IPS DF 4.7 (cell line): Measurements from ENCODE around the gene RHEX.

ENCODE experiments used
- DNase-seq: peaks from one replicate; pipeline ENCODE4 v3.0.0-alpha.2; 2013; ENCODE audit warnings: low spot score; ENCODE audit errors: extremely low read depth

The RHEX gene

GRCh38 chr1:206089341-206089740 is 36.4 kb downstream of the RHEX start:
- no peak for DNase-seq

DNA sequence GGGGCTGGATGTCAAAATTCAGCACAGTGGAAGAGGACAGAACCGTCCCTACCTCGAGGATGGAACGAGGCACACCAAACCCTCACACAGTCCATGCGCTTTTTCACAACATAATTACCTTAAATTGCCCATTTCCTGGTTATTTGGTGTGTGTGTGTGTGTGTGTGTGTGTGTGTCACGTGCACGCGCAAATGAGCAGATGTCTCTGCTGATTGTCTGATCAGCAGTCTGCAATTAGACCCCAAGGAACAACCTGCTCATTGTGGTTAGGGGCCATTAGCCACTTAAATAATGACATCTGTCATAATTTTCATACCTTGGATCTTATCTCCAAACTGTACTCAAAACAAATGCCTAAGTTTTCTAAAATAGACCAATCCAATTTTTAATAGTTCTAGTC is 41.1 kb downstream of the RHEX start:
- no peak for DNase-seq

GRCh38 chr1:206097381-206097780 is 44.4 kb downstream of the RHEX start:
- no peak for DNase-seq

GRCh38 chr1:206098242-206098919 is 45.4 kb downstream of the RHEX start:
- no peak for DNase-seq

DNA sequence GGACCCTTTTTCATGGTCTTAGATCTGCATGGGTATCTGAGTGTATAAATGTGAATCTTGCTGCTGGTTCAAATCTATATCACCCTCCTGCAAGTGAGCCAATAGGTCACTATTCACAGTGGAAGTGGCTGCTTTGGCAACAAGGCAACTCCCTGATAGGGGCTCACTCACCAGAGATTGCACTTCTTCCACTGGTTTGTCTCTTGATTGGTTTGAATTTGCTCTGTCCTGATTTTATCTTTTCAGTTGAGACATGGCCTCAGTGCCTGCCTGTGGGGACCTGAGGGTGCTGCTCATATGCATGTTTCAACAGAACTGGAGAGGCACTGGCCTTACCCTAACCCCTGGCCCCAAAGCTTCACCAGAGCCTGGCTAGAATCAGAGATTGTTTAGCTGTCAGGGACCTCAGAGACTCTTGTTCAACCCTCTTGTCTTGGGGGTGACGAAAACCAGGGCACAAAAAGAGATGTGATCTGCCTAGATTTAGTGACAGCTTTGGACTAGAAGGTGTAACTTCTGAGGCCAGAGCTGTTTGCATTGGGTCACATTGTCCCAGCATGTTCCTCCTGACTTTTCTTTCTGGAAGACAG is 47.3 kb downstream of the RHEX start:
- no peak for DNase-seq

DNA sequence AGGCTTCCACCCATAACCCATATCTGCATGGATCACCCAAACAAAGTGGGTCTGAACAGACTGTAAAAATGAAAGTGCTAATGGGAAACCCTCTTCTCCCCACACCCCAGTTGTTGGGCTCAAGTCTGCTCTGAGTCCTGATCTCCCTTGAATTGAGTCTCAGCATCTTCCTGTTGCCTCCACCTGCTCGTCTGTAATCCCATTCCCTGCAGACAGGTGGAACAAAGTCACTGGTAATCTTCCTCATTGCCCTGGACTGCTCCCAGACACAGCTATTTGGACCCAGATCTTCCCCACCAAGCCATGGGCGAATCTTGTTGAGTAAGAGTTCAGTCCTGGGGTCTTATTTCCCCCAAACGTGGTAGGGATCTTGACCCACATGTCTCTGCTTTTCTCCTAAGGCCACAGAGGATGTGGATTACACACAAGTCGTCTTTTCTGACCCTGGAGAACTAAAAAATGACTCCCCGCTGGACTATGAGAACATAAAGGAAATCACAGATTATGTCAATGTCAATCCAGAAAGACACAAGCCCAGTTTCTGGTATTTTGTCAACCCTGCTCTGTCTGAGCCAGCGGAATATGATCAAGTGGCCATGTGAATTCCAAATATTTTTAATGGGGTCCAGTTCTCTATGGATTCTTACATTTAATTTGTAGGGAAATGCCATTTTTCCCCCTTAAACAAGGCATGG is 48.5 kb downstream of the RHEX start:
- no peak for DNase-seq

DNA sequence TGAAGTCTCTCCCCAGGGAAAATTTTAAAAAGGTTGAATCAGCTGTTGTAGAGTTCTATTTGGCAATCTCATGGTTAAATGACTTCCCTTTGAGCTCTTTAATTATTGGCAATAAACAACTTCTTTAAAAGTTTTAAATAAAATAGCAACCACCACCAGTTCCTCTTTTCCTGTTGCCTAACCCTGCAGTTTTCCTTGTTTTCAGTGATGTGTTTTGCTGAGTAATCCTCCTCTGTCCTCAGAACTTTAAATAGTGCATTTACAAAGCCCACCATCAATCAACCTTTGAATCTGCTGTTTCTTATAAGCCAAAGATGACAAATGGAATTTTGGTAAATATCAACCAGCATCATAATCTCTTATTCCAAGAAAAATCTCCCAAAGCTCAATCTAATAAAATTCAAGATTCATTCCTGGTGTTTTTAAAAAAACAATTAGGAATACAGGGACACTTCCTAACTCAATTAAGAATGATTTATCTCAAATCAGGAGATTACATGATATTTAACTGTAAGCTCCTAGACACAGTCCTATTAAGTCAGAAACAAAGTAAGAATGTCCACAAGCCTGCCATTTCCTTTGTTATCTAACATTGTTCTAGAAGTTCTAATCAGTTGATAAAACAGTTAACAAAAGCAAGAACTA is 49.4 kb downstream of the RHEX start:
- DNase-seq, result no peak

DNA sequence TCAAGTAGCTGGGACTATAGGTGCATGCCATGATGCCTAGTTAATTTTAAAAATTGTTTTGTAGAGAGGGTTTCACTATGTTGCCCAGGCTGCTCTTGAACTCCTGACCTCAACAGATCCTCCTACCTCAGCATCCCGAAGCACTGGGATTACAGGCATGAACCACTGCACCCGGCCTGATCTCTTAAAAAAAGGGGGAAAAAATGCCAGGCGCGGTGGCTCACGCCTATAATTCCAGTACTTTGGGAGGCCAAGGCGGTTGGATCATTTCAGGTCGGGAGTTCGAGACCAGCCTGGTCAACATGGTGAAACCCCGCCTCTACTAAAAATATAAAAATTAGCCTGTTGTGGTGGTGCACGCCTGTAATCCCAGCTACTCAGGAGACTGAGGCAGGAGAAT is 51.0 kb downstream of the RHEX start:
- DNase-seq, result no peak

DNA sequence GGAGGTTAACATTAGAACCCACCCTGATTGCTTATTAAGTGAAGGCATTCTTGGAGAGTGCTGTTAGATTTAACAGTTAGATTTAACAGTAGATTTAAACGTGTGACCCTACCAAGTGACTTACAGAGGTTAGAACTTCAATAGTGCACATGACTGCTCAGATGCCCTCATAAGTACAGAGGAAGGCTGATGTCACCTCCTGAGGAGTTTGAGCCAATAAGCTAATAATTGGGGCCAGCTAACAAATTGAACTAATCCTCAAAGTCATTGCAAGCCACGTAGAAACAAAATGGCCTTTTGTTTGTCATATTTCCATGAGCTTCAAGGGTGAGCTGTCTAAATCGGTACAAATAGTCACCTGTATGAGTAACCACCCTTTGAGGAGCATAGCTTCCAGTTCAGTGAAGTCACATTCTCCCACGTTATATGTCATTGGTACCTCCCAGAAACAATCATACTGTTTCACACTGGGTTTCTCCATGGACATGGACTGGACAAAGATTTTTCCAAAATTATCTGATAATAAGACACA is 52.6 kb downstream of the RHEX start:
- DNase-seq, result no peak

DNA sequence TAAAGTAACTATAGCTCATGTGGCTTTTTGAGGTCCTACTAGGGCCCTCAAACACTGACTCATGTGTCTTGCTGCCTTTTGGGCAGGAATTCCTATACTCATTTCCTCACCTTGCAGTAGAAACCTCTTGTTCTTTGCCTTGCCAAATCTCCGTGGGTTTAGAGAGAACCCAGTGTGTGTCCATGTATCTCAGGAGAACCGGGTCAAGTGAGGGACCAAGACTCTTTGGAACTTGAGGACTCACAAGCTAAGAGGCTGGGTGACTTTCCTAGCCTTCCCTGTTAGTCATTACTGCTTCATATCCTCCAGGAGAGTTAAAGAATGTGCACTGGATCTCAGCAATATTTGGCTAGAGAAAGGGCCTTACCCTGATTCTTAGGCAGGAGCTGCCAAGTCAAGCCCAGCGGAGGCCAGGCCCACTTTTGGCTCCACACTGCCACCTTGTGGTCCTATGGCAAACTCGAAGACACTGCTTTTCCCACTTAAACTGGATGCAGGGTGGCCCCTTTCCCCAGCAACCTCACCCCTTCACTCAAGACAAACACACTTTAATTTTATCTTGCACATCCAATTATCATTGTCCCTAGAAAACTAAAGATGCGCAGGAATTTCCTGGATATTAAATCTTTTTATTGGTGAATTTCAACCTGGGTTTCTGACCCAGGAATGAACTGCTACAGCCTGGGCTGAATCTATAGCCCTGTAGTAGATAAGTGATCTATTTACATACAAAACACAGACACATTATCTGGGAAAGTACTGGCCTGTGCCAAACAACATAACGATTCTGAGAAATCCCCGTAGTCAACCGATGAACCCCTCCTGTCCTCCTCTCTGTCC is 53.6 kb downstream of the RHEX start:
- no peak for DNase-seq

GRCh38 chr1:206107168-206107544 is 54.2 kb downstream of the RHEX start:
- no peak for DNase-seq

GRCh38 chr1:206108635-206109034 is 55.7 kb downstream of the RHEX start:
- DNase-seq, result no peak

DNA sequence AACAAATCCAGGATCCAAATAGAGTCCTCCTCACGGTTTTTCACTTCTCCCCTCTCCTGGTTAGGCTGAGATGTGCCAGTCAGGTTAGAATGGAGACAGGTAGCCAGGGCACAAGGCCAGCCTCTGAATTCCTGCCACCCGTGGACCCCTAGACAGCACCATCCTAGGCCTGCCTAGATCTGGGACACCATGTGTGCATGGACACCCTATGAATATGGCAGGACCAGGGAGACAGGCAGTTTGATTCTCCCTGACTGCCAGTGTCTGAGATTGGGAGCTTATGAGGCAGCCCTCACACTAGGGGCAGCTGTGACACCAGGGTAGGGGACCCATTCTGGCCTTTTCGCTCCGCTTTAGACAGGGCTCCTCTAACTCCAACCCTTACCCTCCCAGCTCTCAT is 56.7 kb downstream of the RHEX start:
- no peak for DNase-seq

DNA sequence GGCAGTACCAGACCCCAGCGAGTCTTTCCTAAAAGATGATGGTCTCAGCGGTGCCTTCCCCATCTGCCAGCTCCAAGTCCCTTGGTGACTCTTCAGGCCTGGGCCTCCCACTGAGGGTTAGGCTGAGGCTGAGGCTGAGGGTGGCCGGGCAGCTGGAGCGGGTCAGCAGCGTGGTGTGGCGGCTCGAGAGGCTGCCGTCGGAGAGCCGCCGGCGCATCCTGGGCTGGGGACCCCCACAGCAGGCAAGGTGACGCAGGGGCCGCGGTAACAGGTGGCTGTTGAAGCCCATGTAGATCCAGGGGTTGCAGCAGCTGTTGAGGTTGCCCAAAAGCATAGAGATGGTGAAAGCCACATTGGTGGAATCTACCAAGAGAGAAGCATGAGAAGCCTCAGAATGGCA is 57.2 kb downstream of the RHEX start:
- DNase-seq, result no peak

GRCh38 chr1:206110820-206111219 is 57.8 kb downstream of the RHEX start:
- DNase-seq, result no peak

DNA sequence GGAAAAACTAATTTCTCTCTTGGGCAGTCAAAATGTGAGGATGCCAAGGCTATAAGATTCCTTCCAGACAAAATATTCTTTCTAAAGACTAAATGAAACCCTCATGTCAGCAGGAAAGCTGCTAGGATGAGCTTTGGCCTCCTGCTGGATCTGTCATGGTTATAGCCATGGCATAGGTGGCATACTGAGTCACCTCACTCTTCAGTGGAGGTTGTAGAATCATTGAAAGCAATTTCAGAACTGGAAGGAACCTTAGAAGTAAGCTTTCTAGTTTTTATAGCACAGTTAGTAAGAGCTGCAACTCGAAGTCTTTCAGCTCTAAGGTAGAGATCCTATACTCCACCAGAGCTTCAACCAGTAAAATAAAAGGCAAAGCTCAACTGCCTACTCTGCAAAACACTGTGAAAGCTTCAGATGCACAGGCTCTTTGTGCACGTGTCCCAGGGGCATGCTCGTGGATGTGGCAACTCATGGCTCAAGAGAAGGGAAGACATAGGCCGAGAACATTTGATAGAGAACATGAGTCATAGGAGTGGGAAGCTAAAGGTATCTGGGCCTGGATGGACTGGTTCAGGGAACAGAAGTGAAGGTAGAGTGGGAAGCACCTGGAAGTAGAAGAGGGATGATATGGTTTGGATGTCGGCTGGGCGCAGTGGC is 58.4 kb downstream of the RHEX start:
- no peak for DNase-seq

DNA sequence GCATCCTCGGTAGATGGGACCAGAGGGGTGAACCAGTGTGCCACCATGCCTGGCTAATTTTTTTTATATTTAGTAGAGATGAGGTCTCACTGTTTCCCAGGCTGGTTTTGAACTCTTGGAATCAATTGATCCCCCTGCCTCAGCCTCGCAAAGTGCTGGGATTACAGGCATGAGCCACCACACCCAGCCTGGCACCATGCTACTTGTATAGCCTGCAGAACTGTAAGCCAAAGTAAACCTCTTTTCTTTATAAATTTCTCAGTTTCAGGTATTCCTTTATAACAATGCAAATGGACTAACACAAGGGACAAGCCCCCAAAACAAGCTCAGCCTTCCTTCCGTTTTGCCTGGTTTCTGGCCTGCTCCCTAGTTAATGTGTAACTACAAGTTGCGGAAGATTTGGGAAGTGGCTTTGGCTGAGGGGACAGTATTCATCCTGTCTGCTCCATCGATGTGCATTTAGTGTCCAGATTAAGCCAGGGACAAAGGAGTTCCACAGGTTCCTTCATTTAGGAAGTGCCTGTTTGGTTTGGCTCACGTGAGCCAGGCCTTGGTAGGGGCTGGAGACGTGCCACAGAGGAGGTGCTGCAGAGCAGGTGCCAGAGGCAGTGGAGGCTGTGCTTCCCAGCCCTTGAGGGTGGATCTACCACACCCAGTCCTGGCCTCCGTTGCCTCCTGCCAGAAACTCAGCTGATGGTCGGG is 59.8 kb downstream of the RHEX start:
- no peak for DNase-seq

DNA sequence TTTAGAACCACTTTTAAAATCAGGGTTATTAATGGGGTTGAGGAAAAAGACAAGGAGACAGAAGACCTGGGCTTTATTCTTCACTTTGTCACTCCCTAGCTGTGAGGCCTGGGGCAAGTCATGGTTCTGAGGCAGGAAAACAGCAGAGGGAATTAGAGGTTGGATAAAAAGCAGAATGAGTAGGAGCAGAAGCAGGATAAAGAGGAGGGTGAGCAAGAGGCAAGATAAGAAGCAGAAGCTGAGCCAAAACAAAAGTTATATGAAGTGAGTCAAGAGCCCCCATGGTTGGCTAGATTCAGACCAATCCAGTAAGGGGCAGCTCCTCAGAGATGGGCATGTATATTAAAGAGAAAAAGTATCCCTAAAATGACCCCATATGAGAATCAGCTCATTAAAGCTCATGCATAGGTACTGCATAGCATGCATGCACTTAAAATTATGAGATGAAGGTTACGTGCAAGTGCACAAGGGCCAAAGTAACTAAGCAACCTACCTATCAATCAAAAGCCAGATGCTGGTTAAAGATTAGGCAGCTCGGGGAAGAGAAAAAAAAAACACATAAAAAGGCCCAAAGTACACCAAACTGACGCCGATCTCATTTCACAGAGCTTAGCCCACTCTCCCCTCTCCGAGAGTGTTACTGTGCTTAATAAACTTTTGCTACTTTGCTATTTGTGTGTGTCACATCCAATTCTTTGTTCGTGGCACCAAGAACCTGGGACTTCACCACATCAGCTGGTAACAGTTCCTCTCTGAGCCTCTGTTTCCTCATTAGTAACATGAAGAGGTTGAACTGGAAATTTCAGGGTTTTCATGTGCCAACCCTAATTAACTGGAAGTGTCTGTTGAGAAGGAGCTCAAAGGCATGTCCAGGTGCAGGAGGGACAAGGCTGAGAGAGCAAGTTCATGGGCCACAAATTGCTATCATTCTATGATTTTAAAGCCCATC is 62.0 kb downstream of the RHEX start:
- DNase-seq, result no peak

DNA sequence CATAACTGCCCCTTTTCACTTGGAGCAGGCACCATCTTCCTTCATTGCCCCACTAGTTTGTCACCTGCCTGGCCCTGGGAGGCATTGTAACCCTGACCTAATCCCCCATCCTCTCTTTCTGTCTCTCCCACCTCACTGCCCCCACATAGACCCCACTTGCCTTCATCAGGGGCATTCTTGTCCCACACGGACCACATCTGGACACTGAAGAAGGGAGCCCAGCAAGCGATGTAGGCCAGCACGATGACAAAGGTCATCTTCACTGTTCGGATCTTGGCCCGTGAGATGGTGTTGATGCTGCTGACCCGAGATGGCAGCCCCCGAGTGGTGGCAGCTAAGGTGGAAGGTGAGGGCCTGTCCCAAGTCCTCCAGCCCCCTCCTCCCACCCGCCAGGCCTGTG is 62.8 kb downstream of the RHEX start:
- no peak for DNase-seq
